AML-193 (cell line): ENCODE results near the gene USP2.
A peak's percentile ranks its signal among the peaks of the same experiment; 100 is the strongest.
"Not testable (repeated sequence)": the region's sequence is repeated elsewhere in the genome, so short reads cannot be mapped to it uniquely, and the experiment has no call there.

Source experiments
- DNase-seq, 2 experiments: peaks; one replicate each; lab custom pipeline; 2025; lab: John Stamatoyannopoulos, UW

USP2 gene

GRCh38 chr11:119412072-119412471 is 30.6 kb upstream of the USP2 start:
- DNase-seq, result no peak

GRCh38 chr11:119410501-119410900 is 29.0 kb upstream of the USP2 start:
- DNase-seq, result no peak

- no peak for DNase-seq
These were observed 28.2 kb upstream of the USP2 start for GRCh38 chr11:119409731-119410130.

GRCh38 chr11:119406005-119406404 is 24.5 kb upstream of the USP2 start:
- DNase-seq, result no peak

- not testable (repeated sequence) for DNase-seq
These were observed 24.0 kb upstream of the USP2 start for GRCh38 chr11:119405448-119405847.

GRCh38 chr11:119404872-119405271 is 23.4 kb upstream of the USP2 start:
- DNase-seq, result no peak

- no peak for DNase-seq
These were observed 21.5 kb upstream of the USP2 start for GRCh38 chr11:119403021-119403420.

GRCh38 chr11:119402470-119402869 is 21.0 kb upstream of the USP2 start:
- DNase-seq, result no peak

- no peak for DNase-seq
These were observed 19.4 kb upstream of the USP2 start for GRCh38 chr11:119400860-119401259.

- no peak for DNase-seq
These were observed 16.2 kb upstream of the USP2 start for GRCh38 chr11:119397740-119398139.

- no peak for DNase-seq
These were observed 15.3 kb upstream of the USP2 start for GRCh38 chr11:119396835-119397234.

- no peak for DNase-seq
These were observed 9.8 kb upstream of the USP2 start for GRCh38 chr11:119391275-119391674.

GRCh38 chr11:119389611-119390254 is 8.2 kb upstream of the USP2 start:
- DNase-seq, result no peak

- DNase-seq, result no peak
These were observed 6.6 kb upstream of the USP2 start for GRCh38 chr11:119388103-119388502.

GRCh38 chr11:119384332-119384731 is 2.8 kb upstream of the USP2 start:
- DNase-seq, result no peak

GRCh38 chr11:119382513-119382912 is 1.0 kb upstream of the USP2 start:
- DNase-seq, result not testable (repeated sequence)

GRCh38 chr11:119382101-119382500 is 611 bp upstream of the USP2 start:
- DNase-seq, result no peak

GRCh38 chr11:119380827-119381180 is 686 bp downstream of the USP2 start:
- DNase-seq, result peak; percentile 25 to 30

GRCh38 chr11:119380160-119380826 is 1.2 kb downstream of the USP2 start:
- DNase-seq, result no peak

GRCh38 chr11:119378851-119379465 is 2.5 kb downstream of the USP2 start:
- DNase-seq, result no peak

- no peak for DNase-seq
These were observed 3.4 kb downstream of the USP2 start for GRCh38 chr11:119377961-119378667.

GRCh38 chr11:119377112-119377901 is 4.2 kb downstream of the USP2 start:
- no peak for DNase-seq
